Heart left ventricle (tissue), 16 donors: Measurements from ENCODE around the gene SH3BP2. TPM values are rescaled to one million over a fixed set of nuclear protein-coding genes. Genes with fewer than 3 reads are reported as not detected.

Source experiments
- ATAC-seq, 4 donors: fragments of 200-7000 bp; cut with Tn5 transposase; one replicate each; pipeline ENCODE4 v1.9.1; 2020 to 2022; ENCODE audit warnings: moderate library complexity in 4 of 4, mild to moderate bottlenecking in 3 of 4, moderate number of reproducible peaks in 1 of 4
- DNase-seq, 5 donors: peaks; one replicate each; pipeline ENCODE4 v3.0.0-alpha.2; 2020
- H3K27ac ChIP-seq, 12 donors: fragments of 200-600 bp; sonication (generic) in 4 of 12; one replicate each; pipeline versions ENCODE4 v1.5.0 to v1.8.0; 2016 to 2022; ENCODE audit warnings: mild to moderate bottlenecking in 2 of 12
- H3K27me3 ChIP-seq, 9 donors: fragments of 200-600 bp; sonication (generic) in 2 of 9; one replicate each; pipeline versions ENCODE4 v1.5.1 to v1.8.0; 2016 to 2022; ENCODE audit warnings: mild to moderate bottlenecking in 3 of 9
- H3K36me3 ChIP-seq, 9 donors: fragments of 200-600 bp; sonication (generic) in 2 of 9; one replicate each; pipeline versions ENCODE4 v1.5.0 to v1.8.0; 2018 to 2022; ENCODE audit warnings: mild to moderate bottlenecking in 2 of 9
- H3K4me1 ChIP-seq, 12 donors: fragments of 200-600 bp; sonication (generic) in 4 of 12; one replicate each; pipeline versions ENCODE4 v1.5.0 to v1.8.0; 2016 to 2022; ENCODE audit warnings: mild to moderate bottlenecking in 3 of 12
- H3K4me3 ChIP-seq, 12 donors: fragments of 200-600 bp; sonication (generic) in 4 of 12; one replicate each; pipeline versions ENCODE4 v1.5.0 to v1.8.0; 2017 to 2022; ENCODE audit warnings: mild to moderate bottlenecking in 9 of 12, moderate library complexity in 4 of 12
- H3K9me3 ChIP-seq, 12 donors: fragments of 200-600 bp; sonication (generic) in 4 of 12; one replicate each; pipeline versions ENCODE4 v1.5.0 to v1.8.0; 2016 to 2022; ENCODE audit warnings: mild to moderate bottlenecking in 1 of 12
- POLR2A ChIP-seq, 2 donors: fragments of 450-650 bp; IDR thresholded peaks; one replicate each; pipeline ENCODE4 v1.6.1; 2017; ENCODE audit warnings: antibody characterized with exemption in 2 of 2, mild to moderate bottlenecking in 2 of 2, moderate library complexity in 2 of 2
- WGBS, 4 donors: extraction: QIAGEN DNeasy Blood & Tissue Kit in 2 of 4; methylation state at CpG; one replicate each; pipeline versions ENCODE4 v1.1.5 to v1.1.7; 2013 to 2018; 5-methylcytosine and 5-hydroxymethylcytosine counted together
- intact Hi-C, 10 donors: fragments of 100-400 bp; cut with DNase I; formaldehyde crosslinking; loops; one replicate each; pipeline versions ENCODE4 v1.11.1 to v1.14.2; 2022
- polyA plus RNA-seq, 2 donors: library from polyadenylated mRNA; stranded (reverse); fragments of 200-250 nt; gene quantifications; one replicate each; pipeline ENCODE4 v1.2.3, GENCODE V29; 2013
- total RNA-seq, 9 donors: library from RNA; depleted of rRNA in 2 of 9; stranded (reverse); fragments of >200 nt in 2 of 9; fragmentation: NEBNext Ultra II Directional in 3 of 9; extraction: Animal tissue kit (Norgen Biotek cat#: 25700) in 3 of 9; gene quantifications; one replicate each; pipeline versions ENCODE4 v1.1.0 to v1.2.4, GENCODE V29; 2016 to 2023
- TF ChIP-seq, protein P1 (sequence below), 12 donors: fragments of 200-600 bp; sonication (generic) in 4 of 12; IDR thresholded peaks; one replicate each; pipeline versions ENCODE4 v1.5.0 to v1.8.0; 2018 to 2022; ENCODE audit warnings: antibody characterized with exemption in 12 of 12, mild to moderate bottlenecking in 5 of 12
- donor health status: ischemic (EF 13 %, LVEDD 7.1; RV severe dilation, severe dysfunction).
- donor health status: healthy with polysubstance abuse.
- donor health status: DM: no; HTN: yes; CAD: no.
- donor health status: DM: no; HTN: no; CAD: no.
- donor health status: ischemic (EF 25% LVEDD 6.9; RV normal size, moderate dysfunction).
- donor health status: ischemic (EF 25% LVEDD 5.7; RV mildly dilated, moderate dysfunction).
- donor health status: healthy.
- donor health status: DM: yes; HTN: yes; CAD: no.
- donor health status: ischemic (EF 35%, LVEDD 5.7; RV mildly dilated, moderate dysfunction).
- donor health status: nonischemic (EF 11% LVEDD 7.7; RV severe dilation, severe dysfunction).
- donor health status: DM: yes; HTN: yes; CAD: no.
- donor health status: PGD.
- donor health status: ischemic (EF 29% LVEDD 5.4; RV normal size, mild dysfunction).
- donor health status: nonischemic (EF 23%, LVEDD 6.1; RV moderate dilation, normal function).

SH3BP2 gene
- total and polyA plus RNA-seq, 11 donors: 10.4 to 70.2 (median 23.5) TPM

DNA sequence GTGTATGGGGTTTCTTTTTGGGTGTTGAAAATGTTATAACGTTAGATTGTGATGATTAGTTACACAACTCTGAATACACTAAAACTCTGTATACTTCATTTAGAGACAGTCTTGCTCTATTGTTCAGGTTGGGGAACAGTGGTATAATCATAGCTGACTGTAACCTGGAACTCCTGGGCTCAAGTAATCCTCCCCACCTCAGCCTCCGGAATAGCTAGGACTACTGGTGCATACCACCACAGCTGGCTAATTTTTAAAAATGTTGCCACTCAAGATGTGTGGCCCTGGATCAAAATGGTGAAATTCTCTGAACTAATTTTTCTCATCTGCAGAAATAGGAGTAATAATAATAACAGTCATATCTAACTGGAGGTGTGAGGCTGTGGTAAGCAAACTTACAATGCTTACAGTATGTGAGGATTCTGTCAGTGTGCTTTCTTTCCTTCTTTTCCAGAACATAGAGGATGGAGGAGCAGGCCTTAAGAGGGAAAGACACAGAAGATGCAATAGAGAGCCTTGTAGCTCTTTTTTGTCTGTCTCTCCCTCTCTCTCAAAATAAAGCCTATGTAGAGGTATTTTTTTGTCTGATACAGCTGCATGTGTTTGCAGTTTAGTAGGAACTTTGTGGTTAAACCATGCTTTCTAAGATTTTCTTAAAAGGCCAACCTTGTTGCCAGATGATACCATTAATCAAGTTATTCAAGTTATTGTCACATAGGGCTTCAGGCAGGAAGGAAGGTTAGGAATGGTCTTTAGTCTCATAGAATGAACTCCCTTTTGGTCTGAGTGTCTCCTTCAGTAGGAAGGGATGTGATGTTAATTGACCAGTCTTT lies 58.3 kb downstream of the SH3BP2 start:
- ATAC-seq: no peak
- 59 to 71% (median 67%) methylated on average over 2 of the region's 2 CpGs for WGBS, 4 donors

DNA sequence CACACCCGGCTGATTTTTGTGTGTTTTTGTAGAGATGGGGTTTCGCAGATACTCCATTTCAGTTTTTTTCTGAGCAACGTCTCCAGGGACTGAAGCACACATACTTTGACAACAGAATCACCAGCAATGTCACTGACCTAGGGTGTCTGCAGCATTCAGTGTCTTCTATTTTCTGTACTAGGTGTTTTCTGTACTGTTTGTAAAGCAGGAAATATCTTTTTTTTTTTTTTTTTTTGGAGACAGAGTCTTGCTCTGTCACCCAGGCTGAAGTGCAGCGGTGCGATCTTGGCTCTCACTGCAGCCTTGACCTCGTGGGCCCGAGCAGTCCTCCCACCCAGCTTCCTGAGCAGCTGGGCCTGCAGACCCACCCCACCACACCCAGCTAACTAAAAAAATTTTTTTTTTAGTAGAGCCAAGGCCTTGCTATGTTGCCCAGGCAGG lies 59.6 kb downstream of the SH3BP2 start:
- no peaks in the 10 kb centered on the region for H3K9me3 ChIP-seq
- no peaks in the 10 kb centered on the region for H3K27me3 ChIP-seq
- peaks cover 17 to 89% (median 77%) of the 10 kb centered on the region in 12 donors for H3K4me1 ChIP-seq
- H3K27ac ChIP-seq: peak overlapping the region; percentile 12 to 75 (median 60)
- H3K4me3 ChIP-seq: peak overlapping the region in 2 of 12 donors; percentile 12 to 20
- 13 to 17% (median 15%) methylated on average over 7 of the region's 7 CpGs for WGBS, 4 donors
- peaks cover 0 to 24% (median 11%) of the 10 kb centered on the region in 9 donors for H3K36me3 ChIP-seq
- DNase-seq (peak in 4 of 5 donors; percentile 65 to 80 (median 70)), ATAC-seq (peak; percentile 79 to 94 (median 90))
- TF ChIP-seq, protein P1, sequence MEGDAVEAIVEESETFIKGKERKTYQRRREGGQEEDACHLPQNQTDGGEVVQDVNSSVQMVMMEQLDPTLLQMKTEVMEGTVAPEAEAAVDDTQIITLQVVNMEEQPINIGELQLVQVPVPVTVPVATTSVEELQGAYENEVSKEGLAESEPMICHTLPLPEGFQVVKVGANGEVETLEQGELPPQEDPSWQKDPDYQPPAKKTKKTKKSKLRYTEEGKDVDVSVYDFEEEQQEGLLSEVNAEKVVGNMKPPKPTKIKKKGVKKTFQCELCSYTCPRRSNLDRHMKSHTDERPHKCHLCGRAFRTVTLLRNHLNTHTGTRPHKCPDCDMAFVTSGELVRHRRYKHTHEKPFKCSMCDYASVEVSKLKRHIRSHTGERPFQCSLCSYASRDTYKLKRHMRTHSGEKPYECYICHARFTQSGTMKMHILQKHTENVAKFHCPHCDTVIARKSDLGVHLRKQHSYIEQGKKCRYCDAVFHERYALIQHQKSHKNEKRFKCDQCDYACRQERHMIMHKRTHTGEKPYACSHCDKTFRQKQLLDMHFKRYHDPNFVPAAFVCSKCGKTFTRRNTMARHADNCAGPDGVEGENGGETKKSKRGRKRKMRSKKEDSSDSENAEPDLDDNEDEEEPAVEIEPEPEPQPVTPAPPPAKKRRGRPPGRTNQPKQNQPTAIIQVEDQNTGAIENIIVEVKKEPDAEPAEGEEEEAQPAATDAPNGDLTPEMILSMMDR (IDR thresholded peaks at IDR 0.05): no peak
- no peak for TF ChIP-seq POLR2A (IDR thresholded peaks at IDR 0.05)
- intact Hi-C loops: loop anchor here in 1 of 10 donors (5.0 kb wide), 1 partner anchor 55 kb away; no protein-coding TSS in a partner anchor

More for the DNA sequence above, 58.3 kb downstream of the SH3BP2 start:
- DNase-seq: no peak
- no peaks in the 10 kb centered on the region for H3K9me3 ChIP-seq
- H3K27me3 ChIP-seq: no peaks in the 10 kb centered on the region
- peaks cover 0 to 24% (median 11%) of the 10 kb centered on the region in 9 donors for H3K36me3 ChIP-seq
- peaks cover 15 to 88% (median 77%) of the 10 kb centered on the region in 12 donors for H3K4me1 ChIP-seq
- peak overlapping the region in 9 of 12 donors; percentile 10 to 61 (median 37) for H3K27ac ChIP-seq
- H3K4me3 ChIP-seq: no peak overlapping the region
- intact Hi-C loops: loop anchor here in 2 of 10 donors (2.0 to 5.0 kb wide), 2 partner anchors 16 to 54 kb away; no protein-coding TSS in a partner anchor
- no peak for TF ChIP-seq POLR2A (IDR thresholded peaks at IDR 0.05)
- TF ChIP-seq, protein P1 (IDR thresholded peaks at IDR 0.05): no peak

DNA sequence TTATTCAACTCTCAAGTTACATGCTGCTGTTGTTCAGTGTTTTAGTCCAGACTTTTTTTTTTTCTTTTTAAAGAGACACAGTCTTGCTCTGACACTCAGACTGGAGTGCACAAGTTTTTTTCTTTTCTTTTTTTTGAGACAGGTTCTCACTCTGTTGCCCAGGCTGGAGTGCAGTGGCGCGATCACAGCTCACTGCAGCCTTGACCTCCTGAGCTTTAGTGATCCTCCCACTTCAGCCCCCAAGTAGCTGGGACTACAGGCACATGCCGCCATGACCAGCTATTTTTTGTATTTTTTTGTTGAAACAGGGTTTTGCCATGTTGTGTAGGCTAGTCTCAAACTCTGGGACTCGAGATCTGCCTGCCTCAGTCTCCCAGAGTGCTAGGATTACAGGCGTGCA lies 62.7 kb downstream of the SH3BP2 start:
- Histone ChIP-seq H3K27me3 (no peaks in the 10 kb centered on the region), H3K4me3 (no peak overlapping the region), H3K36me3 (peaks cover 0 to 24% (median 11%) of the 10 kb centered on the region in 9 donors), H3K9me3 (no peaks in the 10 kb centered on the region), H3K27ac (peak overlapping the region in 6 of 12 donors; percentile 5 to 44 (median 14)), H3K4me1 (peaks cover 25 to 92% (median 83%) of the 10 kb centered on the region in 12 donors)
- 86 to 94% (median 91%) methylated on average over 5 of the region's 5 CpGs for WGBS, 4 donors
- no peak for ATAC-seq
- TF ChIP-seq, protein P1 (IDR thresholded peaks at IDR 0.05): no peak
- TF ChIP-seq POLR2A (IDR thresholded peaks at IDR 0.05): no peak
- no peak for DNase-seq
- intact Hi-C loops: no loop called here

DNA sequence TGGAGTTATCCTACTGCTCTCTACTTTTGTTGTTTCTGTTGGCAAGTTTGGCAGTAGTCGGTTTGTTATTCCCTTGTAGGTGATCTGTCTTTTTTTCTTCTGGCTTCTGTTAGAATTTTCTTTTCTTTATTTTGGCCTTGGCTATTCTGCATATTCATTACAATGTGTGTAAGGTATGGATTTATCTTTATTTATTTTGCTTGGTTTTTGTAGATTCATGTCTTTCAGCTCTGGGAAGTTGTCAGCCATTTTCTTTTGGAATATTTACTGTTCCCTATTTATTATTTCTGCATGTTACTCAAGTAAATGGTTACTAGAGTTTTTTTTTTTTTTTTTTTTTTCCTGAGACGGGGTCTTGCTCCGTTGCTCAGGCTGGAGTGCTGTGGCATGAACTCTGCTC lies 63.4 kb downstream of the SH3BP2 start:
- Histone ChIP-seq H3K4me3 (no peak overlapping the region), H3K9me3 (no peaks in the 10 kb centered on the region), H3K27ac (peak overlapping the region in 2 of 12 donors; percentile 0 to 21), H3K36me3 (peaks cover 0 to 24% (median 11%) of the 10 kb centered on the region in 9 donors), H3K27me3 (no peaks in the 10 kb centered on the region), H3K4me1 (peaks cover 25 to 97% (median 84%) of the 10 kb centered on the region in 12 donors)
- no peak for TF ChIP-seq POLR2A (IDR thresholded peaks at IDR 0.05)
- TF ChIP-seq, protein P1 (IDR thresholded peaks at IDR 0.05): no peak
- ATAC-seq (no peak), DNase-seq (no peak)
- 94 to 96% (median 94%) methylated on average over 3 of the region's 3 CpGs for WGBS, 4 donors
- intact Hi-C loops: no loop called here
